ENCODE measurements around the gene MPP2.

MPP2 gene

GRCh38 chr17:43907425-43907981 is at the start of gene MPP2:
MPP2 (minus strand) TSS chr17:43907536; CDS start chr17:43904460, 3,076 bp downstream.
- no peaks in the 10 kb centered on the region for H3K79me2 ChIP-seq (ENCODE audit: insufficient read depth, low read depth)
- H3K4me2 ChIP-seq, result peak within 1 kb of the TSS; percentile 92
- H3K4me3 ChIP-seq (IDR thresholded peaks at IDR 0.05; ENCODE audit: insufficient read depth, low read depth, low read length), result no peak within 1 kb of the TSS
- no peak within 1 kb of the TSS for H3K27ac ChIP-seq
- no peaks in the 10 kb centered on the region for H3K36me3 ChIP-seq (ENCODE audit: insufficient read depth)
- no peak within 1 kb of the TSS for H3K9ac ChIP-seq
- H3K27me3 ChIP-seq (ENCODE audit: insufficient read depth, low read depth), result peaks cover 52% of the 10 kb centered on the region
- peak within 1 kb of the TSS; percentile 71 for H2AFZ ChIP-seq (ENCODE audit: low read depth)
- TF ChIP-seq CTCF (conservative IDR thresholded peaks at IDR 0.05; ENCODE audit: low read depth, low read length), result 0 out of 2 replicates have a peak, but pooled peaks have one; percentile 37
- H4K20me1 ChIP-seq (ENCODE audit: insufficient read depth), result no peaks in the 10 kb centered on the region
- H3K4me1 ChIP-seq (ENCODE audit: low read depth, poor library complexity, severe bottlenecking), result peaks cover 12% of the 10 kb centered on the region

GRCh38 chr17:43956222-43956621 is 48.9 kb upstream of the MPP2 start:
- TF ChIP-seq CTCF (conservative IDR thresholded peaks at IDR 0.05; ENCODE audit: low read depth, low read length), result no peak
- no peaks in the 10 kb centered on the region for H3K36me3 ChIP-seq (ENCODE audit: insufficient read depth)
- no peaks in the 10 kb centered on the region for H3K79me2 ChIP-seq (ENCODE audit: insufficient read depth, low read depth)
- no peak overlapping the region for H2AFZ ChIP-seq (ENCODE audit: low read depth)
- no peak overlapping the region for H3K9ac ChIP-seq
- H3K27ac ChIP-seq, result no peak overlapping the region
- no peaks in the 10 kb centered on the region for H4K20me1 ChIP-seq (ENCODE audit: insufficient read depth)
- no peaks in the 10 kb centered on the region for H3K4me1 ChIP-seq (ENCODE audit: low read depth, poor library complexity, severe bottlenecking)
- no peak overlapping the region for H3K4me2 ChIP-seq
- H3K4me3 ChIP-seq (IDR thresholded peaks at IDR 0.05; ENCODE audit: insufficient read depth, low read depth, low read length), result no peak overlapping the region
- H3K27me3 ChIP-seq (ENCODE audit: insufficient read depth, low read depth), result peaks cover 8% of the 10 kb centered on the region; the same call in 1 of the 2 replicates

GRCh38 chr17:43953746-43954145 is 46.4 kb upstream of the MPP2 start, which contains the start of gene PYY:
PYY (minus strand) TSS chr17:43953940; CDS start chr17:43953483, 457 bp downstream.
- Histone ChIP-seq H3K4me1 (ENCODE audit: low read depth, poor library complexity, severe bottlenecking) (no peaks in the 10 kb centered on the region), H3K27me3 (ENCODE audit: insufficient read depth, low read depth) (peaks cover 8% of the 10 kb centered on the region; the same call in 1 of the 2 replicates), H3K79me2 (ENCODE audit: insufficient read depth, low read depth) (no peaks in the 10 kb centered on the region), H3K36me3 (ENCODE audit: insufficient read depth) (no peaks in the 10 kb centered on the region), H2AFZ (ENCODE audit: low read depth) (no peak within 1 kb of the TSS), H3K9ac (no peak within 1 kb of the TSS), H3K27ac (no peak within 1 kb of the TSS), H4K20me1 (ENCODE audit: insufficient read depth) (no peaks in the 10 kb centered on the region), H3K4me3 (IDR thresholded peaks at IDR 0.05; ENCODE audit: insufficient read depth, low read depth, low read length) (no peak within 1 kb of the TSS), H3K4me2 (no peak within 1 kb of the TSS)
- no peak for TF ChIP-seq CTCF (conservative IDR thresholded peaks at IDR 0.05; ENCODE audit: low read depth, low read length)

GRCh38 chr17:43952724-43953666 is 45.7 kb upstream of the MPP2 start:
- H3K4me3 ChIP-seq (IDR thresholded peaks at IDR 0.05; ENCODE audit: insufficient read depth, low read depth, low read length), result no peak overlapping the region
- no peak for TF ChIP-seq CTCF (conservative IDR thresholded peaks at IDR 0.05; ENCODE audit: low read depth, low read length)
- H2AFZ ChIP-seq (ENCODE audit: low read depth), result no peak overlapping the region
- no peak overlapping the region for H3K9ac ChIP-seq
- H3K27me3 ChIP-seq (ENCODE audit: insufficient read depth, low read depth), result peaks cover 8% of the 10 kb centered on the region; the same call in 1 of the 2 replicates
- H4K20me1 ChIP-seq (ENCODE audit: insufficient read depth), result no peaks in the 10 kb centered on the region
- H3K79me2 ChIP-seq (ENCODE audit: insufficient read depth, low read depth), result no peaks in the 10 kb centered on the region
- no peaks in the 10 kb centered on the region for H3K36me3 ChIP-seq (ENCODE audit: insufficient read depth)
- no peak overlapping the region for H3K4me2 ChIP-seq
- no peaks in the 10 kb centered on the region for H3K4me1 ChIP-seq (ENCODE audit: low read depth, poor library complexity, severe bottlenecking)
- H3K27ac ChIP-seq, result no peak overlapping the region
